HepG2 (cell line): ENCODE data around the gene ADI1. TPM values are rescaled to one million over a fixed set of nuclear protein-coding genes. Genes with fewer than 3 reads are reported as not detected.

Experiments
- ARNTL ChIP-seq: sonication (generic); formaldehyde crosslinking; IDR thresholded peaks from 2 replicates; pipeline ENCODE4 v1.4.0; 2020; ENCODE audit warnings: mild to moderate bottlenecking, missing genetic modification reagents
- CBX5 ChIP-seq: sonication (generic); formaldehyde crosslinking; IDR thresholded peaks from 2 replicates; pipeline ENCODE4 v1.4.0; 2020; ENCODE audit warnings: missing genetic modification reagents, borderline replicate concordance
- CEBPG ChIP-seq: IDR thresholded peaks from 2 replicates; pipeline ENCODE4 v1.6.1; 2016
- GATA4 ChIP-seq: sonication (generic); IDR thresholded peaks from 2 replicates; pipeline ENCODE4 v1.6.1; 2016; ENCODE audit warnings: antibody characterized with exemption, low read depth, borderline replicate concordance
- GFI1 ChIP-seq: sonication (generic); formaldehyde crosslinking; IDR thresholded peaks from 2 replicates; pipeline ENCODE4 v1.5.0; 2020; ENCODE audit warnings: missing genetic modification reagents, mild to moderate bottlenecking, borderline replicate concordance
- GLI4 ChIP-seq: sonication (generic); formaldehyde crosslinking; IDR thresholded peaks from 2 replicates; pipeline ENCODE4 v1.5.1; 2020; ENCODE audit warnings: missing genetic modification reagents, mild to moderate bottlenecking, moderate library complexity, borderline replicate concordance
- HNF4A ChIP-seq: sonication (generic); formaldehyde crosslinking; IDR thresholded peaks from 2 replicates; pipeline ENCODE4 v1.4.0; 2020; ENCODE audit warnings: missing genetic modification reagents
- HOXD1 ChIP-seq: sonication (generic); formaldehyde crosslinking; IDR thresholded peaks from 2 replicates; pipeline ENCODE4 v1.5.0; 2020; ENCODE audit warnings: missing genetic modification reagents
- KLF12 ChIP-seq: sonication (generic); formaldehyde crosslinking; IDR thresholded peaks from 2 replicates; pipeline ENCODE4 v1.4.0; 2020; ENCODE audit warnings: missing genetic modification reagents, borderline replicate concordance
- MAFG ChIP-seq: sonication (generic); formaldehyde crosslinking; IDR thresholded peaks from 2 replicates; pipeline ENCODE4 v1.5.1; 2020; ENCODE audit warnings: mild to moderate bottlenecking, missing genetic modification reagents
- MXI1 ChIP-seq: IDR thresholded peaks from 3 replicates; pipeline ENCODE4 v1.6.1; 2012; ENCODE audit warnings: low read depth, low read length, inconsistent platforms, borderline replicate concordance
- NR2C2 ChIP-seq: sonication (generic); formaldehyde crosslinking; IDR thresholded peaks from 2 replicates; pipeline ENCODE4 v1.4.0; 2020; ENCODE audit warnings: missing genetic modification reagents, mild to moderate bottlenecking, moderate library complexity, borderline replicate concordance
- POLR2AphosphoS5 ChIP-seq: IDR thresholded peaks from 2 replicates; pipeline ENCODE4 v1.6.1; 2012; ENCODE audit warnings: low read depth, low read length
- RBFOX2 ChIP-seq: fragments of 200-400 bp; formaldehyde crosslinking; IDR thresholded peaks from 2 replicates; pipeline ENCODE4 v1.6.1; 2017; ENCODE audit warnings: low read depth, mild to moderate bottlenecking, low read length
- RBM39 ChIP-seq: fragments of 200-400 bp; formaldehyde crosslinking; IDR thresholded peaks from one replicate; pipeline ENCODE4 v1.6.1; 2018; ENCODE audit warnings: antibody characterized with exemption, mild to moderate bottlenecking, low read depth, low read length; ENCODE audit not compliant: poor library complexity, severe bottlenecking
- RORA ChIP-seq: sonication (generic); formaldehyde crosslinking; IDR thresholded peaks from 2 replicates; pipeline ENCODE4 v1.5.0; 2020; ENCODE audit warnings: mild to moderate bottlenecking, missing genetic modification reagents, moderate library complexity
- SP140L ChIP-seq: sonication (generic); formaldehyde crosslinking; IDR thresholded peaks from 2 replicates; pipeline ENCODE4 v1.4.0; 2020; ENCODE audit warnings: missing genetic modification reagents, borderline replicate concordance
- SP4 ChIP-seq: sonication (generic); formaldehyde crosslinking; IDR thresholded peaks from 2 replicates; pipeline ENCODE4 v1.8.1; 2023; ENCODE audit warnings: mild to moderate bottlenecking, missing genetic modification reagents
- YEATS4 ChIP-seq: sonication (generic); formaldehyde crosslinking; IDR thresholded peaks from 2 replicates; pipeline ENCODE4 v1.4.0; 2020; ENCODE audit warnings: missing genetic modification reagents, borderline replicate concordance
- ZFAT ChIP-seq: sonication (generic); formaldehyde crosslinking; conservative IDR thresholded peaks from 2 replicates; pipeline ENCODE4 v1.8.1; 2023; ENCODE audit warnings: missing genetic modification reagents, inconsistent platforms
- ZNF251 ChIP-seq: sonication (generic); formaldehyde crosslinking; IDR thresholded peaks from 2 replicates; pipeline ENCODE4 v1.9.0; 2021; ENCODE audit warnings: mild to moderate bottlenecking, missing genetic modification reagents
- ZNF33A ChIP-seq: sonication (generic); formaldehyde crosslinking; IDR thresholded peaks from 2 replicates; pipeline ENCODE4 v1.5.1; 2020; ENCODE audit warnings: missing genetic modification reagents, mild to moderate bottlenecking, moderate library complexity, borderline replicate concordance
- ZNF510 ChIP-seq: sonication (generic); formaldehyde crosslinking; IDR thresholded peaks from 2 replicates; pipeline ENCODE4 v1.4.0; 2020; ENCODE audit warnings: low read depth, mild to moderate bottlenecking, missing genetic modification reagents
- ZNF670 ChIP-seq: sonication (generic); formaldehyde crosslinking; IDR thresholded peaks from 2 replicates; pipeline ENCODE4 v1.8.0; 2022; ENCODE audit warnings: mild to moderate bottlenecking, missing genetic modification reagents, borderline replicate concordance
- ZNF691 ChIP-seq: sonication (generic); formaldehyde crosslinking; IDR thresholded peaks from 2 replicates; pipeline ENCODE4 v1.4.0; 2020; ENCODE audit warnings: missing genetic modification reagents, low read depth, mild to moderate bottlenecking, borderline replicate concordance
- ZNF777 ChIP-seq: sonication (generic); formaldehyde crosslinking; IDR thresholded peaks from 2 replicates; pipeline ENCODE4 v1.4.0; 2020; ENCODE audit warnings: missing genetic modification reagents
- ZZZ3 ChIP-seq: sonication (generic); formaldehyde crosslinking; IDR thresholded peaks from 2 replicates; pipeline ENCODE4 v1.4.0; 2020; ENCODE audit warnings: missing genetic modification reagents, mild to moderate bottlenecking, borderline replicate concordance
- polyA plus RNA-seq, 8 experiments: library from polyadenylated mRNA; depleted of rRNA in 3 of 8; stranded (reverse) in 7 of 8; unstranded in 1 of 8; fragments of >200 nt; fragmentation: Illumina TruSeq in 4 of 8; extraction: Trizol in 4 of 8; gene quantifications; 2 replicates each; pipeline versions ENCODE4 v1.2.1 to v1.2.3, GENCODE V29; 2011 to 2016; ENCODE audit warnings: low read depth in 4 of 8, missing spikeins in 1 of 8, mixed read lengths in 1 of 8; ENCODE audit not compliant: insufficient read depth in 1 of 8
- total RNA-seq, 5 experiments: library from RNA; depleted of rRNA; stranded (reverse); fragments of >200 nt; fragmentation: Illumina TruSeq; extraction: Trizol; gene quantifications; 2 replicates each; pipeline ENCODE4 v1.2.3, GENCODE V29; 2016; ENCODE audit warnings: low read depth in 1 of 5
- TF ChIP-seq, protein P1 (sequence below): sonication (generic); formaldehyde crosslinking; IDR thresholded peaks from 2 replicates; pipeline ENCODE4 v1.4.0; 2020; ENCODE audit warnings: missing genetic modification reagents
- TF ChIP-seq, protein P2 (sequence below): sonication (generic); formaldehyde crosslinking; IDR thresholded peaks from 2 replicates; pipeline ENCODE4 v1.8.1; 2022; ENCODE audit warnings: mild to moderate bottlenecking, missing genetic modification reagents

ADI1 gene
- total and polyA plus RNA-seq, 2 of the 13 experiments (the other 11 are each of a cell fraction or from before 2014, with no cell fraction given), result 28.7 to 123 TPM

GRCh38 chr2:3465844-3466481, 53.4 kb downstream of the ADI1 start (continued):
- TF ChIP-seq ZNF691 (peak; percentile 80; the same call in 1 of the 2 replicates), MAFG (CRISPR knock-in tag) (no peak), ZNF510 (CRISPR knock-in tag) (peak; percentile 53; the same call in 1 of the 2 replicates), SP4 (CRISPR knock-in tag) (peak; percentile 78; the same call in 1 of the 2 replicates), RBM39 (no peak), NR2C2 (CRISPR knock-in tag) (peak; percentile 84; the same call in 1 of the 2 replicates), MXI1 (peak; percentile 16; the same call in 1 of the 3 replicates), RORA (CRISPR knock-in tag) (no peak), CEBPG (CRISPR knock-in tag) (peak; percentile 94), CBX5 (peak; percentile 47; the same call in 1 of the 2 replicates), ZZZ3 (CRISPR knock-in tag) (no peak), YEATS4 (CRISPR knock-in tag) (peak; percentile 63; the same call in 1 of the 2 replicates), ZNF33A (CRISPR knock-in tag) (no peak), HOXD1 (CRISPR knock-in tag) (no peak), POLR2AphosphoS5 (no peak; the same call in 1 of the 2 replicates), SP140L (CRISPR knock-in tag) (0 out of 2 replicates have a peak, but pooled peaks have one; percentile 57), RBFOX2 (no peak), ZNF251 (CRISPR knock-in tag) (no peak), GLI4 (CRISPR knock-in tag) (no peak), HNF4A (peak; percentile 93), ZNF777 (CRISPR knock-in tag) (no peak), GFI1 (CRISPR knock-in tag) (peak; percentile 96), ARNTL (CRISPR knock-in tag) (peak; percentile 82; the same call in 1 of the 2 replicates), ZNF670 (CRISPR knock-in tag) (0 out of 2 replicates have a peak, but pooled peaks have one; percentile 40), GATA4 (no peak), ZFAT (CRISPR knock-in tag) (no peak), KLF12 (CRISPR knock-in tag) (no peak)
- TF ChIP-seq, protein P1, sequence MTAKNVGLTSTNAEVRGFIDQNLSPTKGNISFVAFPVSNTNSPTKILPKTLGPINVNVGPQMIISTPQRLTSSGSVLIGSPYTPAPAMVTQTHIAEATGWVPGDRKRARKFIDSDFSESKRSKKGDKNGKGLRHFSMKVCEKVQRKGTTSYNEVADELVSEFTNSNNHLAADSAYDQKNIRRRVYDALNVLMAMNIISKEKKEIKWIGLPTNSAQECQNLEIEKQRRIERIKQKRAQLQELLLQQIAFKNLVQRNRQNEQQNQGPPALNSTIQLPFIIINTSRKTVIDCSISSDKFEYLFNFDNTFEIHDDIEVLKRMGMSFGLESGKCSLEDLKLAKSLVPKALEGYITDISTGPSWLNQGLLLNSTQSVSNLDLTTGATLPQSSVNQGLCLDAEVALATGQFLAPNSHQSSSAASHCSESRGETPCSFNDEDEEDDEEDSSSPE (CRISPR knock-in tag), result 0 out of 2 replicates have a peak, but pooled peaks have one; percentile 16
- TF ChIP-seq, protein P2, sequence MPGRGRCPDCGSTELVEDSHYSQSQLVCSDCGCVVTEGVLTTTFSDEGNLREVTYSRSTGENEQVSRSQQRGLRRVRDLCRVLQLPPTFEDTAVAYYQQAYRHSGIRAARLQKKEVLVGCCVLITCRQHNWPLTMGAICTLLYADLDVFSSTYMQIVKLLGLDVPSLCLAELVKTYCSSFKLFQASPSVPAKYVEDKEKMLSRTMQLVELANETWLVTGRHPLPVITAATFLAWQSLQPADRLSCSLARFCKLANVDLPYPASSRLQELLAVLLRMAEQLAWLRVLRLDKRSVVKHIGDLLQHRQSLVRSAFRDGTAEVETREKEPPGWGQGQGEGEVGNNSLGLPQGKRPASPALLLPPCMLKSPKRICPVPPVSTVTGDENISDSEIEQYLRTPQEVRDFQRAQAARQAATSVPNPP (CRISPR knock-in tag), result no peak
